Stimulated activated naive CD8-positive, alpha-beta T cell treated with anti-CD3 and anti-CD28 coated beads, Interleukin-15, Interleukin-2, amounts not matched to agents 100 ng/mL and 50 ng/mL, for 24 hours (primary cell): Measurements from ENCODE around the gene CTSS.
A peak's percentile ranks its signal among the peaks of the same experiment; 100 is the strongest.
"Not testable (repeated sequence)": the region's sequence is repeated elsewhere in the genome, so short reads cannot be mapped to it uniquely, and the experiment has no call there.

ENCODE experiments used
- H3K27ac Mint-ChIP-seq: one replicate; pipeline ENCODE4 v1.8.0; 2021; ENCODE audit warnings: mild to moderate bottlenecking, mixed read lengths
- H3K27me3 Mint-ChIP-seq: one replicate; pipeline ENCODE4 v1.8.0; 2021; ENCODE audit warnings: mixed read lengths
- H3K36me3 Mint-ChIP-seq: one replicate; pipeline ENCODE4 v1.8.0; 2021; ENCODE audit warnings: low read depth, mixed read lengths
- H3K4me1 Mint-ChIP-seq: one replicate; pipeline ENCODE4 v1.8.0; 2021; ENCODE audit warnings: low read depth, mixed read lengths
- H3K4me3 Mint-ChIP-seq: one replicate; pipeline ENCODE4 v1.8.0; 2021; ENCODE audit warnings: mild to moderate bottlenecking, mixed read lengths
- H3K9me3 Mint-ChIP-seq: one replicate; pipeline ENCODE4 v1.8.0; 2021; ENCODE audit warnings: mixed read lengths

Gene CTSS

GRCh38 chr1:150789396-150789795 lies 23.8 kb upstream of the CTSS start:
- Mint-ChIP-seq H3K27ac (no peak overlapping the region), H3K9me3 (no peaks in the 10 kb centered on the region), H3K36me3 (no peaks in the 10 kb centered on the region), H3K4me3 (no peak overlapping the region), H3K4me1 (no peaks in the 10 kb centered on the region), H3K27me3 (peaks cover 3% of the 10 kb centered on the region)

- no peaks in the 10 kb centered on the region for H3K9me3 Mint-ChIP-seq
These were observed 23.4 kb upstream of the CTSS start for GRCh38 chr1:150788946-150789345.

GRCh38 chr1:150787455-150787854 lies 21.9 kb upstream of the CTSS start:
- H3K36me3 Mint-ChIP-seq: no peaks in the 10 kb centered on the region
- H3K27me3 Mint-ChIP-seq: peaks cover 3% of the 10 kb centered on the region
- H3K4me1 Mint-ChIP-seq: no peaks in the 10 kb centered on the region
- no peak overlapping the region for H3K27ac Mint-ChIP-seq
- no peaks in the 10 kb centered on the region for H3K9me3 Mint-ChIP-seq
- H3K4me3 Mint-ChIP-seq: no peak overlapping the region

More at GRCh38 chr1:150788946-150789345, 23.4 kb upstream of the CTSS start:
- Mint-ChIP-seq H3K4me3 (no peak overlapping the region), H3K27me3 (peaks cover 3% of the 10 kb centered on the region), H3K36me3 (no peaks in the 10 kb centered on the region), H3K4me1 (no peaks in the 10 kb centered on the region), H3K27ac (no peak overlapping the region)

- Mint-ChIP-seq H3K9me3 (no peaks in the 10 kb centered on the region), H3K4me3 (no peak overlapping the region), H3K4me1 (peaks cover 6% of the 10 kb centered on the region)
These were observed 14.9 kb upstream of the CTSS start for GRCh38 chr1:150780510-150780909.

GRCh38 chr1:150778409-150778808 lies 12.8 kb upstream of the CTSS start:
- H3K27ac Mint-ChIP-seq: no peak overlapping the region
- H3K27me3 Mint-ChIP-seq: no peaks in the 10 kb centered on the region
- H3K4me3 Mint-ChIP-seq: no peak overlapping the region
- no peaks in the 10 kb centered on the region for H3K9me3 Mint-ChIP-seq
- peaks cover 6% of the 10 kb centered on the region for H3K4me1 Mint-ChIP-seq
- peaks cover 4% of the 10 kb centered on the region for H3K36me3 Mint-ChIP-seq

More at GRCh38 chr1:150780510-150780909, 14.9 kb upstream of the CTSS start:
- no peaks in the 10 kb centered on the region for H3K27me3 Mint-ChIP-seq
- no peak overlapping the region for H3K27ac Mint-ChIP-seq
- peaks cover 4% of the 10 kb centered on the region for H3K36me3 Mint-ChIP-seq

- H3K27me3 Mint-ChIP-seq: no peaks in the 10 kb centered on the region
- H3K36me3 Mint-ChIP-seq: peaks cover 4% of the 10 kb centered on the region
- H3K27ac Mint-ChIP-seq: no peak overlapping the region
- H3K9me3 Mint-ChIP-seq: no peaks in the 10 kb centered on the region
- peaks cover 6% of the 10 kb centered on the region for H3K4me1 Mint-ChIP-seq
- H3K4me3 Mint-ChIP-seq: no peak overlapping the region
These were observed 12.0 kb upstream of the CTSS start for GRCh38 chr1:150777544-150777943.

- not testable (repeated sequence) for H3K27me3 Mint-ChIP-seq, H3K36me3 Mint-ChIP-seq, H3K27ac Mint-ChIP-seq, H3K9me3 Mint-ChIP-seq, H3K4me3 Mint-ChIP-seq
- peaks cover 21% of the 10 kb centered on the region for H3K4me1 Mint-ChIP-seq
These were observed 10.4 kb upstream of the CTSS start for GRCh38 chr1:150775931-150776505.

- no peak overlapping the region for H3K4me3 Mint-ChIP-seq
These were observed 9.7 kb upstream of the CTSS start for GRCh38 chr1:150775276-150775675.

GRCh38 chr1:150772326-150772725 lies 6.7 kb upstream of the CTSS start:
- H3K27ac Mint-ChIP-seq: no peak overlapping the region
- no peaks in the 10 kb centered on the region for H3K36me3 Mint-ChIP-seq
- H3K4me1 Mint-ChIP-seq: peaks cover 27% of the 10 kb centered on the region
- no peaks in the 10 kb centered on the region for H3K9me3 Mint-ChIP-seq
- H3K4me3 Mint-ChIP-seq: no peak overlapping the region
- no peaks in the 10 kb centered on the region for H3K27me3 Mint-ChIP-seq

More at GRCh38 chr1:150775276-150775675, 9.7 kb upstream of the CTSS start:
- Mint-ChIP-seq H3K36me3 (peaks cover 2% of the 10 kb centered on the region), H3K27ac (no peak overlapping the region), H3K27me3 (no peaks in the 10 kb centered on the region), H3K4me1 (peaks cover 27% of the 10 kb centered on the region), H3K9me3 (no peaks in the 10 kb centered on the region)

GRCh38 chr1:150767704-150768103 lies 2.1 kb upstream of the CTSS start:
- not testable (repeated sequence) for H3K9me3 Mint-ChIP-seq, H3K36me3 Mint-ChIP-seq, H3K4me3 Mint-ChIP-seq, H3K27me3 Mint-ChIP-seq, H3K27ac Mint-ChIP-seq
- H3K4me1 Mint-ChIP-seq: peaks cover 63% of the 10 kb centered on the region

GRCh38 chr1:150765977-150766301 lies 361 bp upstream of the CTSS start:
- not testable (repeated sequence) for H3K27me3 Mint-ChIP-seq, H3K9me3 Mint-ChIP-seq
- Mint-ChIP-seq H3K36me3 (peaks cover 20% of the 10 kb centered on the region), H3K4me3 (peak overlapping the region; percentile 90), H3K27ac (peak overlapping the region; percentile 94), H3K4me1 (peaks cover 54% of the 10 kb centered on the region)

GRCh38 chr1:150764617-150765101 lies 919 bp downstream of the CTSS start:
- peak overlapping the region; percentile 94 for H3K27ac Mint-ChIP-seq
- no peaks in the 10 kb centered on the region for H3K9me3 Mint-ChIP-seq
- no peaks in the 10 kb centered on the region for H3K27me3 Mint-ChIP-seq
- peaks cover 59% of the 10 kb centered on the region for H3K4me1 Mint-ChIP-seq
- H3K36me3 Mint-ChIP-seq: peaks cover 28% of the 10 kb centered on the region
- peak overlapping the region; percentile 90 for H3K4me3 Mint-ChIP-seq

GRCh38 chr1:150763018-150763417 lies 2.6 kb downstream of the CTSS start:
- peaks cover 60% of the 10 kb centered on the region for H3K4me1 Mint-ChIP-seq
- no peak overlapping the region for H3K27ac Mint-ChIP-seq
- peak overlapping the region; percentile 15 for H3K4me3 Mint-ChIP-seq

GRCh38 chr1:150762552-150762951 lies 3.0 kb downstream of the CTSS start:
- H3K4me3 Mint-ChIP-seq: no peak overlapping the region
- no peak overlapping the region for H3K27ac Mint-ChIP-seq
- H3K36me3 Mint-ChIP-seq: peaks cover 39% of the 10 kb centered on the region
- H3K4me1 Mint-ChIP-seq: peaks cover 58% of the 10 kb centered on the region
- no peaks in the 10 kb centered on the region for H3K27me3 Mint-ChIP-seq
- no peaks in the 10 kb centered on the region for H3K9me3 Mint-ChIP-seq

More at GRCh38 chr1:150763018-150763417, 2.6 kb downstream of the CTSS start:
- Mint-ChIP-seq H3K36me3 (peaks cover 34% of the 10 kb centered on the region), H3K27me3 (no peaks in the 10 kb centered on the region), H3K9me3 (no peaks in the 10 kb centered on the region)

GRCh38 chr1:150761801-150762200 lies 3.8 kb downstream of the CTSS start:
- no peak overlapping the region for H3K4me3 Mint-ChIP-seq

GRCh38 chr1:150760013-150760412 lies 5.6 kb downstream of the CTSS start:
- Mint-ChIP-seq H3K36me3 (peaks cover 48% of the 10 kb centered on the region), H3K4me1 (peaks cover 37% of the 10 kb centered on the region), H3K27me3 (no peaks in the 10 kb centered on the region), H3K27ac (no peak overlapping the region), H3K9me3 (no peaks in the 10 kb centered on the region), H3K4me3 (no peak overlapping the region)

More at GRCh38 chr1:150761801-150762200, 3.8 kb downstream of the CTSS start:
- Mint-ChIP-seq H3K27ac (no peak overlapping the region), H3K9me3 (no peaks in the 10 kb centered on the region), H3K27me3 (no peaks in the 10 kb centered on the region), H3K36me3 (peaks cover 45% of the 10 kb centered on the region), H3K4me1 (peaks cover 51% of the 10 kb centered on the region)
